H1 (cell line): ENCODE measurements around the gene TM2D1. TPM values are rescaled to one million over a fixed set of nuclear protein-coding genes. Genes with fewer than 3 reads are reported as not detected.

ENCODE experiments used
- CREB1 ChIP-seq: IDR thresholded peaks from 2 replicates; pipeline ENCODE4 v1.6.1; 2012; ENCODE audit warnings: inconsistent platforms
- CTBP2 ChIP-seq: IDR thresholded peaks from 2 replicates; pipeline ENCODE4 v1.7.0; 2011; ENCODE audit warnings: borderline replicate concordance, mild to moderate bottlenecking, moderate library complexity, mixed read lengths, low read length; ENCODE audit not compliant: insufficient read depth, insufficient read length
- CTCF ChIP-seq, 3 experiments: IDR thresholded peaks; 1 replicate in 2 of 3; 2 replicates in 1 of 3; pipeline versions ENCODE4 v1.5.1 to v1.6.1; 2011; ENCODE audit warnings: low read length in 3 of 3, mild to moderate bottlenecking in 3 of 3, inconsistent platforms in 2 of 3, low read depth in 1 of 3, moderate library complexity in 1 of 3; ENCODE audit not compliant: insufficient read depth in 1 of 3; ENCODE audit errors: control extremely low read depth in 1 of 3
- GABPA ChIP-seq: IDR thresholded peaks from 2 replicates; pipeline ENCODE4 v1.6.1; 2011; ENCODE audit warnings: mild to moderate bottlenecking, low read length, moderate library complexity, borderline replicate concordance; ENCODE audit not compliant: insufficient read depth
- HDAC6 ChIP-seq: IDR thresholded peaks from one replicate; pipeline ENCODE4 v1.7.1; 2012; ENCODE audit warnings: low read depth, mild to moderate bottlenecking, inconsistent platforms, low read length, moderate library complexity
- KDM1A ChIP-seq: fragments of 200-600, 300-600 bp; sonication (generic); IDR thresholded peaks from 2 replicates; pipeline ENCODE4 v1.7.1; 2016; ENCODE audit warnings: mild to moderate bottlenecking, low read length, borderline replicate concordance
- NANOG ChIP-seq: IDR thresholded peaks from 2 replicates; pipeline ENCODE4 v1.6.1; 2011; ENCODE audit warnings: low read length, low read depth, mild to moderate bottlenecking, inconsistent platforms; ENCODE audit not compliant: insufficient read depth, poor library complexity, severe bottlenecking
- NRF1 ChIP-seq: IDR thresholded peaks from 2 replicates; pipeline ENCODE4 v1.6.1; 2011; ENCODE audit warnings: mild to moderate bottlenecking, low read depth, low read length, improper control_type of control experiment
- PHF8 ChIP-seq: fragments of 200-600 bp; sonication (generic); conservative IDR thresholded peaks from 2 replicates; pipeline ENCODE4 v1.7.1; 2012; ENCODE audit warnings: low read depth, mild to moderate bottlenecking, inconsistent platforms, low read length, moderate library complexity
- SAP30 ChIP-seq: fragments of 300-600 bp; sonication (generic); IDR thresholded peaks from 2 replicates; pipeline ENCODE4 v1.7.1; 2012; ENCODE audit warnings: low read length, moderate library complexity, mild to moderate bottlenecking, inconsistent platforms; ENCODE audit not compliant: insufficient read depth, insufficient replicate concordance
- SP4 ChIP-seq: IDR thresholded peaks from 2 replicates; pipeline ENCODE4 v1.6.1; 2012; ENCODE audit warnings: low read length, inconsistent platforms
- TCF12 ChIP-seq: IDR thresholded peaks from 2 replicates; pipeline ENCODE4 v1.6.1; 2011; ENCODE audit warnings: low read depth, mild to moderate bottlenecking, low read length
- YY1 ChIP-seq: IDR thresholded peaks from 2 replicates; pipeline ENCODE4 v1.6.1; 2011; ENCODE audit warnings: low read depth, mild to moderate bottlenecking, low read length
- polyA plus RNA-seq, 7 experiments: library from polyadenylated mRNA; depleted of rRNA in 3 of 7; stranded (reverse) in 5 of 7; unstranded in 2 of 7; fragments of >200 nt in 5 of 7; fragments of 200-250 nt in 2 of 7; gene quantifications; 1 replicate in 5 of 7; 2 replicates in 1 of 7; 4 replicates in 1 of 7; pipeline versions ENCODE4 v1.2.1 to v1.2.3, GENCODE V29; 2011 to 2013; ENCODE audit warnings: missing spikeins in 2 of 7, mixed read lengths in 2 of 7
- total RNA-seq: library from RNA; stranded (reverse); fragmentation: NEBNext Ultra II Directional; extraction: Animal tissue kit (Norgen Biotek cat#: 25700); gene quantifications from 2 replicates; pipeline ENCODE4 v1.2.1, GENCODE V29; 2021
- TF ChIP-seq, protein P1 (sequence below): IDR thresholded peaks from 2 replicates; pipeline ENCODE4 v1.6.1; 2012; ENCODE audit warnings: low read length, inconsistent platforms

TM2D1 gene
- total and polyA plus RNA-seq, 2 of the 8 experiments (the other 6 are each of a cell fraction or from before 2014, with no cell fraction given), result 17.7 to 20.5 TPM

- TF ChIP-seq YY1 (peak; percentile 34; the same call in 1 of the 2 replicates), CTBP2 (no peak), PHF8 (no peak), NRF1 (no peak), CTCF (IDR thresholded peaks at IDR 0.05; ENCODE audit: control extremely low read depth in 1 of 3, insufficient read depth in 1 of 3, low read depth in 1 of 3, low read length in 3 of 3) (peak; percentile 70 to 95 (median 80)), GABPA (no peak; the same call in 1 of the 2 replicates), CREB1 (peak; percentile 48; the same call in 1 of the 2 replicates), KDM1A (no peak), NANOG (no peak), SP4 (no peak), SAP30 (no peak), TCF12 (no peak), HDAC6 (no peak)
- TF ChIP-seq, protein P1, sequence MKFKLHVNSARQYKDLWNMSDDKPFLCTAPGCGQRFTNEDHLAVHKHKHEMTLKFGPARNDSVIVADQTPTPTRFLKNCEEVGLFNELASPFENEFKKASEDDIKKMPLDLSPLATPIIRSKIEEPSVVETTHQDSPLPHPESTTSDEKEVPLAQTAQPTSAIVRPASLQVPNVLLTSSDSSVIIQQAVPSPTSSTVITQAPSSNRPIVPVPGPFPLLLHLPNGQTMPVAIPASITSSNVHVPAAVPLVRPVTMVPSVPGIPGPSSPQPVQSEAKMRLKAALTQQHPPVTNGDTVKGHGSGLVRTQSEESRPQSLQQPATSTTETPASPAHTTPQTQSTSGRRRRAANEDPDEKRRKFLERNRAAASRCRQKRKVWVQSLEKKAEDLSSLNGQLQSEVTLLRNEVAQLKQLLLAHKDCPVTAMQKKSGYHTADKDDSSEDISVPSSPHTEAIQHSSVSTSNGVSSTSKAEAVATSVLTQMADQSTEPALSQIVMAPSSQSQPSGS, result no peak
- TF ChIP-seq, all 59 proteins: peak for 7
Measured at GRCh38 chr1:61641578-61642336, 83.2 kb downstream of the TM2D1 start (continued).
